DOHH2 (cell line): Measurements from ENCODE around the gene ORM1.

Experiments used
- H3F3A ChIP-seq: fragments of 200-600 bp; sonication (generic), shearing (Covaris generic); 2 replicates; pipeline ENCODE4 v1.6.0; 2016; ENCODE audit warnings: antibody characterized with exemption, mild to moderate bottlenecking; ENCODE audit not compliant: control insufficient read depth, insufficient read depth
- H3K27ac ChIP-seq: fragments of 200-600 bp; sonication (generic); 2 replicates; pipeline ENCODE4 v1.5.1; 2014; ENCODE audit warnings: low read depth, mild to moderate bottlenecking, low read length, moderate library complexity
- H3K27me3 ChIP-seq: fragments of 200-600 bp; sonication (generic); 2 replicates; pipeline ENCODE4 v1.6.1; 2014; ENCODE audit warnings: mild to moderate bottlenecking, low read length, mixed read lengths; ENCODE audit not compliant: control insufficient read depth
- H3K36me3 ChIP-seq: fragments of 200-600 bp; sonication (generic); 2 replicates; pipeline ENCODE4 v1.6.1; 2014; ENCODE audit warnings: mild to moderate bottlenecking, low read length, moderate library complexity, mixed read lengths; ENCODE audit not compliant: control insufficient read depth
- H3K4me1 ChIP-seq: fragments of 200-600 bp; sonication (generic); 2 replicates; pipeline ENCODE4 v1.6.1; 2014; ENCODE audit warnings: mild to moderate bottlenecking, low read length, mixed read lengths; ENCODE audit not compliant: control insufficient read depth
- H3K4me2 ChIP-seq: fragments of 200-600 bp; sonication (generic); 2 replicates; pipeline ENCODE4 v1.6.0; 2014; ENCODE audit warnings: mild to moderate bottlenecking, low read length, moderate library complexity
- H3K4me3 ChIP-seq: fragments of 200-600 bp; sonication (generic); 2 replicates; pipeline ENCODE4 v1.5.1; 2014; ENCODE audit warnings: mild to moderate bottlenecking, low read length, mixed read lengths
- H3K79me2 ChIP-seq: fragments of 200-600 bp; sonication (generic); 2 replicates; pipeline ENCODE4 v1.6.1; 2014; ENCODE audit warnings: mild to moderate bottlenecking, low read length, mixed read lengths; ENCODE audit not compliant: control insufficient read depth
- H3K9me2 ChIP-seq: fragments of 200-600 bp; sonication (generic); replicated peaks from 2 replicates; pipeline ENCODE4 v1.6.1; 2014; ENCODE audit warnings: mild to moderate bottlenecking, low read length, mixed read lengths; ENCODE audit not compliant: control insufficient read depth
- H3K9me3 ChIP-seq: fragments of 200-600 bp; sonication (generic); 2 replicates; pipeline ENCODE4 v1.6.1; 2014; ENCODE audit warnings: antibody characterized with exemption, low read length, mixed read lengths; ENCODE audit not compliant: control insufficient read depth, insufficient read depth
- H4K20me1 ChIP-seq: fragments of 200-600 bp; sonication (generic); 2 replicates; pipeline ENCODE4 v1.6.0; 2014; ENCODE audit warnings: low read depth, mild to moderate bottlenecking, antibody characterized with exemption, low read length, moderate library complexity; ENCODE audit not compliant: control insufficient read depth, insufficient read depth
- EZH2phosphoT487 ChIP-seq: fragments of 200-600 bp; sonication (generic); IDR thresholded peaks from 2 replicates; pipeline ENCODE4 v1.6.1; 2017; ENCODE audit warnings: borderline replicate concordance, mild to moderate bottlenecking, antibody characterized with exemption, low read length, moderate library complexity, mixed read lengths
- TF ChIP-seq, protein P1 (sequence below): fragments of 200-600 bp; sonication (generic); IDR thresholded peaks from one replicate; pipeline ENCODE4 v1.5.1; 2014; ENCODE audit warnings: antibody characterized with exemption, mild to moderate bottlenecking, low read depth, low read length; ENCODE audit not compliant: poor library complexity, severe bottlenecking

The ORM1 gene

DNA sequence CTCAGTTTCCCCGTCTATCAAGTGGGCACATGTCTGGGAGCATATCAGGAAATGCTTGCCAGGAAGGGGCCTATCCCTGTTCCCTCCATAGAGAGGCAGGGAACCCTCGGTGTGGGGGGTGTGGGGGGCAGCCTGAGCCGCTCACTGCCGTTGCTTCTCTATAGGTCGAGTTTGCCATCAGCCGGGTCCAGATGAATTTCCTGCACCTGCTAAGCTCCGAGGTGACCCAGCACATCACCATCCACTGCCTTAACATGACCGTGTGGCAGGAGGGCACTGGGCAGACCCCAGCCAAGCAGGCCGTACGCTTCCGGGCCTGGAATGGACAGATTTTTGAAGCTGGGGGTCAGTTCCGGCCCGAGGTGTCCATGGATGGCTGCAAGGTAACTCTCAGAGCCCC lies 13.8 kb upstream of the ORM1 start:
- no peaks in the 10 kb centered on the region for H3F3A ChIP-seq
- TF ChIP-seq, protein P1, sequence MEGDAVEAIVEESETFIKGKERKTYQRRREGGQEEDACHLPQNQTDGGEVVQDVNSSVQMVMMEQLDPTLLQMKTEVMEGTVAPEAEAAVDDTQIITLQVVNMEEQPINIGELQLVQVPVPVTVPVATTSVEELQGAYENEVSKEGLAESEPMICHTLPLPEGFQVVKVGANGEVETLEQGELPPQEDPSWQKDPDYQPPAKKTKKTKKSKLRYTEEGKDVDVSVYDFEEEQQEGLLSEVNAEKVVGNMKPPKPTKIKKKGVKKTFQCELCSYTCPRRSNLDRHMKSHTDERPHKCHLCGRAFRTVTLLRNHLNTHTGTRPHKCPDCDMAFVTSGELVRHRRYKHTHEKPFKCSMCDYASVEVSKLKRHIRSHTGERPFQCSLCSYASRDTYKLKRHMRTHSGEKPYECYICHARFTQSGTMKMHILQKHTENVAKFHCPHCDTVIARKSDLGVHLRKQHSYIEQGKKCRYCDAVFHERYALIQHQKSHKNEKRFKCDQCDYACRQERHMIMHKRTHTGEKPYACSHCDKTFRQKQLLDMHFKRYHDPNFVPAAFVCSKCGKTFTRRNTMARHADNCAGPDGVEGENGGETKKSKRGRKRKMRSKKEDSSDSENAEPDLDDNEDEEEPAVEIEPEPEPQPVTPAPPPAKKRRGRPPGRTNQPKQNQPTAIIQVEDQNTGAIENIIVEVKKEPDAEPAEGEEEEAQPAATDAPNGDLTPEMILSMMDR = no peak
- no peak for TF ChIP-seq EZH2phosphoT487
- H3K4me3 ChIP-seq = no peak overlapping the region
- H3K79me2 ChIP-seq = no peaks in the 10 kb centered on the region
- H3K9me3 ChIP-seq = no peaks in the 10 kb centered on the region
- H4K20me1 ChIP-seq = no peaks in the 10 kb centered on the region
- H3K4me2 ChIP-seq = no peak overlapping the region
- no peaks in the 10 kb centered on the region for H3K27me3 ChIP-seq
- peaks cover 5% of the 10 kb centered on the region for H3K4me1 ChIP-seq
- no peak overlapping the region for H3K27ac ChIP-seq
- H3K36me3 ChIP-seq = no peaks in the 10 kb centered on the region
- no peaks in the 10 kb centered on the region for H3K9me2 ChIP-seq

DNA sequence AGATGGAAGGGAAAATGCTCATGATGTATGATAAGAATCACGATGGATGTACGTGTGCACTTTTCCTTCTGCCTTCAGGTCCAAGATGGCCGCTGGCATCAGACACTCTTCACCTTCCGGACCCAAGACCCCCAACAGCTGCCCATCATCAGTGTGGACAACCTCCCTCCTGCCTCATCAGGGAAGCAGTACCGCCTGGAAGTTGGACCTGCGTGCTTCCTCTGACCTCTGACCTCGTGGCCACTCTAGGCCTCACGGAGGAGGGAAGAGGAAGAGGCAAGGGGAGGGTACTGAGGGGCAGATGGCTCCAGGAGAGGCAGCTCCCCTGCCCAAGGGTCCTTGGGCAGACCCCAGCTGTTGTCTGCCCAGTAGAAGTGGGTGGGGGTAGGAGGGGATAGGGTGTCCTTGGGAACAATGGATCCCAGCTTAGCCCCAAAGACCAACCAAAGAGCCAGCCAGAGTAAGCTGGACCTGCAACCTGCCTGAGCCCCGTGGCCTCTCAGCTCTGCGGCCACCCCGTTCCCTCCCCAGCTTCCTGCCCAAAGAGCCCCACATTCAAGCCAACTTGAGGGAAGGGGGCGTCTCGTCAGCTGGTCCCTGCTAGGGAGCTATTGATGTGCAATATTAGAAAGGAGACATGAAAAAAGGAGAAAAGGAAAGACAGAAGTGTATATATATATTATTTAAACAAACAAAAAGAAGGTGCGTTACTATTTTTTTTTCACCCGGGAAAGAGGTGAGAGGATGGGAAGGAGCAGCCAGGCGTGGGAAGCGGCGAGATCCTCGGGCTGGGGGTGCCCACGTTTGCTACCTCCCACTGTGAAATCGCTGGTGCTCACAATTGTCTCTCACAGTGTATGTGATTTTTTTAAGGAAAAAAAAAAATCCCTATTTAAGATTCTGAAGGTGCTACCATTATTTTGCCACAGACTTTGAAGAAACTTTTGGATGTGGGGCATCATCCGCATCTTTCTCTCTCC lies 12.1 kb upstream of the ORM1 start:
- Histone ChIP-seq H4K20me1 (no peaks in the 10 kb centered on the region), H3K79me2 (no peaks in the 10 kb centered on the region), H3K4me2 (no peak overlapping the region), H3K9me2 (no peaks in the 10 kb centered on the region), H3K36me3 (no peaks in the 10 kb centered on the region), H3K27ac (no peak overlapping the region), H3K27me3 (no peaks in the 10 kb centered on the region), H3K4me3 (no peak overlapping the region), H3F3A (no peaks in the 10 kb centered on the region), H3K9me3 (no peaks in the 10 kb centered on the region), H3K4me1 (peaks cover under 1% of the 10 kb centered on the region; the same call in 1 of the 2 replicates)
- TF ChIP-seq EZH2phosphoT487 = no peak
- TF ChIP-seq, protein P1 = no peak

DNA sequence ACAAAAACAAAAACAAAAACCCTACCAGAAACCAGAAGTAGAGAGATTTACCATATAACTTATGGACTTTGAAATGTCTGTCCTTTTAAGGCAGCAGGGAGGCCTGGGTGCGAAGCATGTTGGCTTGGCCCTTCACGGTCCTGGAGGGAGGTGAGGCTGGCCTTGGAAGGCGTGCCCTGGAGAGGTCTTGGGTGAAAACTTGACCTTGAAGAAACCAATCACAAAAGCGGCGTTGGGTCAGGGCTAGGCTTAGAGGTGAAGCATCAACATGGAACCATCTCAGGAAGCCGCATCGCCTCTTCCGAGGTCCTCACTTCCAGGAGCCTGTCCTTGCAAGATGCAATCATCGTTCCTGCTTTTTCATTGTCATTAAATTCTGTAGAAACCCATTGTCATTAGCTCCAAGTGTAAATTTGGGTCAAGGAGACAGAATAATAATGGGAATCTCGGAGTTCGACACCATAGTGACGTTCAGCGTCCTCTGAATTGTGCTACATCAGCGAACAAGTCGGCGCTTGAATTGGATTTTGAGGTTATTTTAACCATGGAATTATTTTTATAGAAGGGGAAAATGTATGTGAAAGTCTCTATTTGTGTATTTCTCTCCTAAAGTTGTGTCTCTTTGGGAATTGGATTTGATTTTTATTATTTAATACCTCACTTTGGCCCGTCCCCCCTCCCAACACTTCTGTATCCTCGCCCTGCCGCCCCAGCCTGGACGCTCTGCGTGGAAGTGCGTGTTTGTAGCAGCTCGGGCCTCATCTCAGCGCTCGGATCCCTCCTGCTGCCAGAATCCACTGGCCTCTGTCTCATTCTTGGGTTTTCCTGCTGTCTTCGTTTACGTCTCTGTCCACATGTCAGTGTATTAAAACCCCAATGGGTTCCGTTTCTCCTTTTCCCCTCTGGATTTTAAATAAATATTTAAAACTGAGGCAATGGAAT lies 11.1 kb upstream of the ORM1 start:
- Histone ChIP-seq H3K79me2 (no peaks in the 10 kb centered on the region), H3K4me2 (no peak overlapping the region), H3K9me2 (no peaks in the 10 kb centered on the region), H3K4me3 (no peak overlapping the region), H3K27me3 (no peaks in the 10 kb centered on the region), H3K9me3 (no peaks in the 10 kb centered on the region), H3K27ac (no peak overlapping the region), H3K4me1 (no peaks in the 10 kb centered on the region), H3K36me3 (no peaks in the 10 kb centered on the region), H3F3A (no peaks in the 10 kb centered on the region), H4K20me1 (no peaks in the 10 kb centered on the region)
- TF ChIP-seq, protein P1 = no peak
- TF ChIP-seq EZH2phosphoT487 = no peak
